Islet of Langerhans (tissue), 1 donor: ENCODE results near the gene A2M.
"Not testable (repeated sequence)": the region's sequence is repeated elsewhere in the genome, so short reads cannot be mapped to it uniquely, and the experiment has no call there.

Experiments used
- FAIRE-seq: peaks from one replicate; lab custom pipeline; 2011; peaks lifted over from hg19 to GRCh38; lab: Jason Lieb, UNC

A2M gene

DNA sequence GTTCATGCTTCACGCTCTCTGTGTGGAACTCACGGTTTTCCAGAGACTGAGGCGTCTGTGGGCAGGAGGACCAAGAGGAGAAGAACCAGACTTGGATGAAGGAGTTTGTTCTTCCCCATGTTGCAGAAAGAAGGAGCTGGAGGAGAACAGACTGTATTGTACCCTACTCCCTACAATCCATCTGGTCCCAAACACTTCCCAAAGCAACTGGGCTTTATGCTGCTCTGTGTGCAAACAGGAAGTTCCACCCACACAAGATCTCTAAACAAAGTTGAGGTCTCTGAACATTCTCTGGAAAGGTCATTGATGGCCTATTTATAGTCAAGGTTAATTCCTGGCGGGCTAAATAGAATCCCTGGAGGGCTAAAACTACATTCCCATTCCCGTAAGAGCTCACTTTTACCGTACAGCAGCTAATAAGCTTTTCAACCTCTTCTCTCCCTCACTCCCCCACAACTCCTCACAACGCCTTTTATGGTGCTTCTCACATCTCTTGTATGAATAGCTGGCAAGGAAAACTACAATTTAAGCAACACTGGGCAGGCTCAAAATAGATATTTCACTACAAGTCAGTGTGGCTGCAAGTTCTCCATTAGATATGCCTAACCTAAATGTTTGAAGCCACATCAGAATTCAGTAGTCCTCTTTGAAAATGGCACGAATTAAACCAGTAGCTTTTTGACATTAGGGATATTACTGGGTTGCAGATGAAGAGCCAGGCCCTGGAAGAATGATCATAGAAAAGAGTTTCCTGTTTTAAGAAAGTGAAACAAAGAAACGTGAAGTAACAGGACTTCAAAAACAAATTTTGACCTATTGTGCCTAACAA, at the start of gene A2M:
Gene A2M, minus strand, starts transcription at position 189 of the 829 bp plus-strand sequence. Its CDS starts 70 bp downstream, at position 119.
- no peak for FAIRE-seq

GRCh38 chr12:9163392-9163791, 47.7 kb upstream of the A2M start:
- FAIRE-seq = no peak

DNA sequence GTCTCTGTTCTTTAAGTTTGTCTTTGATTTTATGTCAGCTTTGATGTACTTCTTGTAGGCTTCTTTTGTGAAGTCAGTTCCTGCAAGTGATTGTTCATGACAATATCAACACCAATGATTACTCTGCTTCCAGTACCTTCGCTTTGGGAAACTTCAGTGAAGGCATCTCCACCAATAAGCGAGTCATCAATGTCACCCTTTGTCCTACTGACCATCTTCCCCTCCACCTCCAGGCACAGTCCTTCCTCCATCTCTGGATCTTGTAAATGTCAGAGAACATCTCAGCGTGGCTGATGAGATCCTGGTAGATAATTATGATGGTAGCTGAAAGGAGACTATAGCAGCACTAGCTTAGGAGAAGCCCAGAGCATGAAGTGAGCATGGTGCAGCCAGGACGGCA, 40.4 kb upstream of the A2M start:
- FAIRE-seq = no peak

DNA sequence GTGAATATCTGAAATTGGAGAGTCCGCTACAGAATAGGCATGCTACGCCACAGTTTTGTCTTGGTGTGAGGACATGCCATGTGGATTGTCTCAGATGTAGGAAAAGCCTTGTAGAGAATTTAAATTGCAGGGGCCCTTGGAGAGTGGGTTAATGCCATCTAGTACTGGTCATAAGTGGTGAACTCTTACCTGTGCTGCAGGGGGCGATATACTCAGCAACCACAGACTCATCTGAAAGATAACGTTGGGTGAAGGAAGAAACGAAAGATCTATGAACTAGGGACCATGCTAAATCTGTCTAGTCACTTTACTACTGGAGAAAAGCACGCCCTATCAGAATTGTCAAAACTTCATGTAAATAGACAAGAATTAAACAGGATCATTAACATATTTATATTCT, 33.7 kb upstream of the A2M start:
- no peak for FAIRE-seq

DNA sequence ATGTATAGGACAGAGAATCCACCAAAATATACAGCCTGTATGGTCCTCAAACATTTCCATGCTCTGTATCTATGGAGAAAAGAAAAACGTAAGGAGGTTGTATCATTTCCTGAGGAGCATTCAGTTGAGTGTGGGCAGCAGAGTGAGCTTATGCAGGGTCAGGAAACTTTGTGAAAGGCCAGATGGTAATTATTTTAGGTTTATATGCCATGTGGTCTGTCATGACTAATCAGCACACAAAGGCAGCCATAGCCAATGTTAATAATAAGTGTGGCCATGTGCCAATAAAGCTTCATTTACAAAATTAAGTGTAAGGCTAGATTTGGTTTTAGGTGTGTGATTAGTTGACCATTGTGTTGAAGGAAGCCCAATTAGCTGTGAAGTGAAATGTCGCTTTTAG, 33.2 kb upstream of the A2M start:
- no peak for FAIRE-seq

- no peak for FAIRE-seq
These were observed 31.7 kb upstream of the A2M start for GRCh38 chr12:9147461-9147860.

DNA sequence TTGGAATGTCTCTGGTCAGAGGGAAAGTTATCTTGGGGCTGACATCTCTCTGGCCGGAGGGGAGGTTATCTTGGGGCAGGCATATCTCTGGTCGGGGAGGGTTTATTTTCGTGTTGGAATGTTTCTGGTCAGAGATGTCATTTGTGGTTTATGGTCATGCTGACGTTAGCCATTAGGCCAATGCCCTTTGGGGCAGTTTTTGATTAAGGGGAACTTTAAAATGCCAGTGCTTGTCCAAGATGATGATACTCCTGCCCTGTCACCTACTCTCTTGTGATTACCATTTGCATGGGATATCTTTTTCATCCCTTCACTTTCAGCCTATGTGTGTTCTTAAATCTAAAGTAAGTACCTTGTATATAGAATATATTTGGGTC, 29.0 kb upstream of the A2M start:
- no peak for FAIRE-seq

DNA sequence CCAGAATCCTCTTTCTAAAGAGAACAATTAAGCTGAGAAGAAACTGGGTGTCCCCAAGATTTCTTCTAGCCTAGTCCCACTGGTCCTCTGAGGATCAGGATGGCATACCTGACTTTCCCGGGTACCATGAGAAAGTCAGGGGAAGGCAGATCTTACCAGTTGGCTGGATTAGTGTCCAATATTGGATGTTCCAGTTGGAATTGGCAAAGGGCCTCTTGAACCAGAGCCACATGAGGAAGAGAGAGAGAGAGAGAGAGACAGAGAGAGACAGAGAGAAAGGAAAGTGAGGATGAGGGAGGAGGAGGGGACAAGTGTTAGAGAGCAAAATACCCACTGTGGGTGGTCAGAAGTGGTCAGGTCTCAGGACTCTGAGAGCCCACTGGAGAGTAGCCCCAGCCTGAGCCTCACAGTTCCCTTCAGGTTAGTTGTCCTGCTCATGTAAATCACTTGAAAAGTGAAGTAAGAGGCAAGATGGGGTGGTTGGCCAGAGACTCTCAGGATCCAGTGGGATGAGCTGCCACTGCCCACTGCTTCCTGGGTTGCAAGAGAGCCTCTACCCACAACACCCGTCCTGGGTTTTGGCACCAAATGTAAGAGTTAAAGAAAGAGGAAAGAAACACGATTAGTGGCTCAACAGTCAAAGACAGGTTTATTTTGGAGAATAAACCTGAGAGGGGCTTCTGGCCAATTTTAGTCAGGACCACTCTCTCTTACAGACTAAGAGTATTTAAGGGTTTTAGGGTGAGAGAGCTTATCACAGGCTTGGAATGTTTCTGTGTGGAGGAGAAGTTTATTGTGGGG, 28.4 kb upstream of the A2M start:
- no peak for FAIRE-seq

DNA sequence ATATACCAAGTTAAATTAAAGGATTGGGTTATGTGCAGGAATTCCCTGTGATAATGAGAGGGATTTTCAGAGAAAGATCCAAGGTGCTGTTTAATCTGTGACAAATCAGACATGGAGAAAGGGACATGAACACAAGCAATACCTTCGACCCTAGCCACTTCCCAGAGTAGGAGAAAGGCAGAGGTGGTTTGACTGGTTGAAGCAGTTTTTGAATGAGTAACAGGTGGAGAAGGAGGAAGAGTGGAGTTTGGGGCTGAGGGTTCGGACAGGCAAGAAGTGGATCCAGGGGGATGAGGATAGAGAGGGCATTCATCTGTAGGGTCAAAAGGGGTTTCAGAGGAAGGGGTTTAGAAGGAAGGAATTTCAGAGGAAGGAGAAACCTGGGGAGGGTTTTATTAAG, 27.4 kb upstream of the A2M start:
- no peak for FAIRE-seq

DNA sequence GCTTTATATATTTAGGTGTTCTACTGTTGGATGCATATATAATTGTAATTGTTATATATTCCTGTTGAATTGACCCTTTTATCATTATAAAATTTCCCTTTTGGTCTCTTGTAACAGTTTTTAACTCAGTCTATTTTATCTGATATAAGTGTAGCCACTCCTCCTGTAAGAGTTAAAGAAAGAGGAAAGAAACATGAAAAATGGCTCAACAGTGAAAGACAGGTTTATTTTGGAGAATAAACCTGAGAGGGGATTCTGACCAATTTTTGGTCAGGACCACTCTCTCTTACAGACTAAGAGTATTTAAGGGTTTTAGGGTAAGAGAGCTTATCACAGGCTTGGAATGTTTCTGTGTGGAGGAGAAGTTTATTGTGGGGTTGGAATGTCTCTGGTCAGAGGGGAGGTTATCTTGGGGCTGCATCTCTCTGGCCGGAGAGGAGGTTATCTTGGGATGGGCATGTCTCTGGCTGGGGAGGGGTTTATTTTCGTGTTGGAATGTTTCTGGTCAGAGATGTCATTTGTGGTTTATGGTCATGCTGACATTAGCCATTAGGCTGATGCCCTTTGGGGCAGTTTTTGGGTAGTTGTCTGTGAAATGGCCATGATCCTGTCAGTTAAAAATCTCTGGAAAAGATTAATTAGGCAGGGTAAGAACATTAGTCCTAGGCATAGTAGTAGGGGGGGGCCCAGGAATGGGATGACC, 24.0 kb upstream of the A2M start:
- not testable (repeated sequence) for FAIRE-seq

- no peak for FAIRE-seq
These were observed 20.2 kb upstream of the A2M start for GRCh38 chr12:9135903-9136310.

- FAIRE-seq = no peak
These were observed 19.4 kb upstream of the A2M start for GRCh38 chr12:9134981-9135628.

GRCh38 chr12:9133216-9133916, 17.6 kb upstream of the A2M start:
- FAIRE-seq = no peak

DNA sequence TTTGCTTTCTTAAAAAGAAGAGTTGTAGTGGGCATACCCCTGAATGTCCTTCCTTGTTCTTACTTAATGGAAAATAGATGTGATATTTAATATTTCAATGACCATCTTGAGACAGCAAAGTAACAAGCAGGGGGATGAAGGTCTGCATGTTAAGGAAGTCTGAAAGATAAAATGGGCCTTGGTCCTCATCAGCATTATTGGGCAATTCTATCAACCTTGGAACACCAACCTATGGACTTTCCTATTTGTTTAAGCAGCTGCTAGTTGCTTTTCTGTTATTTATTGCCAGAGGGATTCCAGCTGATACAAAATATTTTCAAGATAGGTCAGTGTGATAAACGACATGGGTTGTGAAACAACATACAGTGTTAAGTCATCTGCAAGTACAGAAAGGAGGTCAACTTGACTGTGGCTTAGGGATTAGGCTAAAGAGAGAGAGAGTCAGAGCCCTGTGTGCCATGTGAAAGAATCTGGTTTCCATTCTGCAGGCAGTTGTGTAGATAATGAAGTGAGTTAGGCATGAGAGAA, 16.4 kb upstream of the A2M start:
- FAIRE-seq = no peak

GRCh38 chr12:9130244-9130643, 14.5 kb upstream of the A2M start:
- no peak for FAIRE-seq

GRCh38 chr12:9127936-9128663, 12.4 kb upstream of the A2M start:
- no peak for FAIRE-seq

GRCh38 chr12:9127484-9127883, 11.8 kb upstream of the A2M start:
- no peak for FAIRE-seq

GRCh38 chr12:9124383-9125031, 8.8 kb upstream of the A2M start:
- no peak for FAIRE-seq

- FAIRE-seq = no peak
These were observed 8.2 kb upstream of the A2M start for GRCh38 chr12:9123781-9124382.

- FAIRE-seq = peak; percentile 9
These were observed 6.4 kb upstream of the A2M start for GRCh38 chr12:9122091-9122609.
